GM19438 (cell line): ENCODE data around the gene DCTN3.

Source experiments
- ATAC-seq: cut with Tn5 transposase; IDR thresholded peaks from one replicate; pipeline ENCODE4 v1.9.1; 2021; ENCODE audit warnings: low read depth; ENCODE audit not compliant: unreplicated experiment

The DCTN3 gene

GRCh38 chr9:34575241-34575640 lies 45.1 kb downstream of the DCTN3 start:
- no peak for ATAC-seq

- no peak for ATAC-seq
These were observed 45.7 kb downstream of the DCTN3 start for GRCh38 chr9:34574571-34574970.

- no peak for ATAC-seq
These were observed 46.5 kb downstream of the DCTN3 start for GRCh38 chr9:34573599-34574325.

- no peak for ATAC-seq
These were observed 47.7 kb downstream of the DCTN3 start for GRCh38 chr9:34572628-34573027.

- no peak for ATAC-seq
These were observed 48.2 kb downstream of the DCTN3 start for GRCh38 chr9:34572092-34572491.

GRCh38 chr9:34571481-34571810 lies 48.8 kb downstream of the DCTN3 start:
- ATAC-seq, result no peak

GRCh38 chr9:34570809-34571480 lies 49.4 kb downstream of the DCTN3 start:
- no peak for ATAC-seq

GRCh38 chr9:34570376-34570775 lies 49.9 kb downstream of the DCTN3 start:
- ATAC-seq, result no peak

GRCh38 chr9:34568774-34569173 lies 51.5 kb downstream of the DCTN3 start:
- no peak for ATAC-seq

GRCh38 chr9:34568133-34568532 lies 52.2 kb downstream of the DCTN3 start:
- ATAC-seq, result no peak

- no peak for ATAC-seq
These were observed 53.3 kb downstream of the DCTN3 start for GRCh38 chr9:34566972-34567371.

GRCh38 chr9:34566322-34566721 lies 54.0 kb downstream of the DCTN3 start:
- no peak for ATAC-seq

GRCh38 chr9:34565856-34566255 lies 54.4 kb downstream of the DCTN3 start:
- no peak for ATAC-seq

GRCh38 chr9:34564617-34565016 lies 55.7 kb downstream of the DCTN3 start:
- ATAC-seq, result no peak
